ENCODE results near the gene MISP.
"Not testable (repeated sequence)": the region's sequence is repeated elsewhere in the genome, so short reads cannot be mapped to it uniquely, and the experiment has no call there.

MISP gene

GRCh38 chr19:750640-751423 is at the start of gene MISP:
MISP (plus strand) TSS chr19:751112; CDS start chr19:756947, 5,835 bp downstream.
- DNase-seq, result no peak

GRCh38 chr19:702847-703246 is 48.1 kb upstream of the MISP start:
- not testable (repeated sequence) for DNase-seq

DNA sequence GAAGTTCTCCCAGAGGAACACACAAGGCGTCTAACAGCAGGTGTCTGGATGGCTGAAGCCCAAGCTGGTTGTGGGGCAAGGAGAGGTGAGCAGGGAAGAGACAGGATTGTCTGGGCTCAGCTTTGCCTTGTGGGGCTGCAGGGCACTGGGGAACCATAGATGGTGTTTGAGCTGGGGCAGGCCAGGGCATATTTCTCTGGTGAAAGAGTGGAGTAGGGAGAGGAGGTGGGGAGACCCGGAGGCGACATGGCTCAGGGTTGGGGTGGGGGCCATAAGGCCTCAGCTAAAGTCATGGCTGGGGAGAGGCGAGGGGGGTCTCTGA is 47.6 kb upstream of the MISP start:
- no peak for DNase-seq

DNA sequence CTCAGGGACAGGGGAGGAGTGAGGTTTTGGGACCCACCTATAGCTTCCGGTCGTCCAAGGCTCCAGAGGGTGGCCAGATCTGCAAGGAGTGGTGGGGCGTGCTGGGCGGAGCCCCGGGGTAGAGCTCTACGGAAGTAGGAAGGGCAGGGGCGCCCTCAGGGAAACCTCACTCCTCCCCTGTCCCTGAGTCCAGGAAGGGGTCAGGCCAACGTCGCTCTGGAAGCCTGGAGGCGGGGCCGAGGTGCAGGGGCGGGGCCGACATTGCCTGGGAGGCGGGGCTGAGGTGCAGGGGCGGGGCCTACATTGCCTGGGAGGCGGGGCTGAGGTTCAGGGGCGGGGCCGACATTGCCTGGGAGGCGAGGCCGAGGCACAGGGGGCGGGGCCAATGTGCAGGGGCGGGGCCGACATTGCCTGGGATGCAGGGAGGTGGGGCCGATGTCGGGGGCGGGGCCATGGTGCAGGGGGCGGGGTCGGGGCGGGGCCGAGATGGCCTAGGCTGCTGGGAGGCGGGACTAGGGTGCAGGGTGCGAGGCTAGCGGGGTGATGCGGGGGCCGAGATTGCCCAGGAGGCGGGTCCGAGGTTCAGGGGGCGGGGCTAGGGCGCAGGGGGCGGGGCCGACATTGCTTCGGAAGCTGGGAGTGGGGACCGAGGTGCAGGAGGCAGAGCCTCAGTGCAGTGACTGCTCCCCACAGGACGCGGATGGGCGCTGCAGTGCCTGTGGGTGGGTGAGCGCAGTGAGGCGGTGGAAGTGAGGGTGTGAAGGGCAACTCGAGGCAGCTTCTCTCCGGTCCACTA is 47.1 kb upstream of the MISP start:
- DNase-seq, result peak; percentile 77

DNA sequence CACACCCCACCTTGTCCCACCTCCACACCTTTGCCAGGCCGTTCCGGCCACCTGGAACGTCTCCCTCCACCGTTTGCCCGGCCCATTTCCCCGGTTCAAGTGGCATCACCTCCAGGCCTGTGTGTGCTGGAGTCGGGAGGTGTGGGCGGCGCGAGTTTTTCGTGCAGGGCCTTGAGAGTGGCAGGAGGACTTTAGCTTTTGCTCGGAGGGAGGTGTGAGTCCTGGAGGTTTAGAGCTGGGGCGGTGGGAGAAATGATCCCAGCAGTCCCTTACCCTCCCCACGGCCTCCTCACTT is 46.5 kb upstream of the MISP start:
- DNase-seq, result no peak

- no peak for DNase-seq
Measured at GRCh38 chr19:708154-709143, 42.5 kb upstream of the MISP start, which contains the start of gene PALM. PALM (plus strand) TSS chr19:708935; CDS start chr19:709147, 212 bp downstream.

DNA sequence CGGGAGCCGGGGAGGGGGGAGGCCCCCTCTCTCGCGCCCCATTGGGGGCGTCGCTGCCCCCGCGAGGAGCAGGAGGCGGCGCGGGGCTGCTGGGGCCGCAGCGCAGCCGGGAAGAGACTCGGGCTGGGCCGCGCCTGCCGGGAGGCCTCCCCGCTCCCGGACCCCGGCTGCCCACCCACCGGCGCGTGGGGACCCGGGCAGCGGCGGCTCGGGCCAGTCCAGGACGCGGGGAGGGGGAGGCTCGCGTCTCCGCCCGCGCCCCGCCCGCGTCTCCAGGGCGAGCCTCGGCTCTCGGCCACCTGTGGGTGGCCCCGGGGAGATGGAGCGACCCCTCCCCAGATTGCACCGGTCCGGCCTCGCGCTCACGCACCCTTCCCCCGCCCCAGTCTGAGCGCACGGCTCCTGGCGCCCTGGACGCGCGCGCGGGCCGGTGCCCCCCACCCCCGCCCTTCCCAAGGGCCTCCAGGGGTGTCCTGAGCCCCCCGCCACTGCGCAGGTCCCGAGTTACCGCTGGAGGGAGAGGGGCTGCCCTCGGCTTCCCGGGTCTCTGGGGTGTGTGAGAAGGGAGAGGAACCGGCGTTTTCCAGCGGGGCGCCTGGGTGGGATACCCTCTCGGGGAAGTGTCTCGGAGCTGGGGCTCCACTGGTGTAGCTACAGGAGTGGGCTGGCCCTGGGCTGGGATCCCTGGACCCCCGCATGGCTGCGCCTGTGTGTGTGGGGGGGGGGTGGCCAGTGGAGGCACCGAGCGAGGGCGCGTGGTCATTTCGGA is 41.5 kb upstream of the MISP start:
- DNase-seq, result no peak

DNA sequence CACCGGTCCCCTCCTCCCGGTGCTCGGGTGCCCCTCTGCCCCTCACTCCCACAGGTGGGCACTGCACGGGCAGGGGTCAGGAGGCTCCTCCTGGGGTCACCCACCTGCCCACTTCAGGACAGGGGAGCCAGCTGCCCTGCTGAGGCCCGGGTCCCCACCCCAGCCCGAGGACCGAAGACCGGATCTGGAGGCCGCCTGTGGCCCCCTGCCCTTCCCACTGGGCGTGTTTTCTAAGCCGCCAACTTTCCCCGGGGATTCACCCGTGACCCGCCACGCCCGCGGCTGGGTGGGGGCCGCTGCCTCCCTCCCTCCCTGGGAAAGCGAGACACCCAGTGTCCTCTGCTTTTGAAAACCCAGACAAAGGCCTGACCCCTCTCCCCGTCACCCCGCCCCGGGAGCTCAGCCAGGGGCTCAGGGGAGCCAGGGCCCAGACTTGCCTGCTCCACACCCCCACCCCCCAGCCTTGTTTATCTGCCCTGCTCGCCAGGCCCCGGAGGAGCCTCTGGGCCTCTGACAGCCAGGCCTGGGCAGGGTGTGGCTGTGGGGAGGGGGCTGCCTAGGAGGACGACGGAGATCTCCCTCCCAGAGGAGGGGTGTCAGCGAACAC is 40.8 kb upstream of the MISP start:
- no peak for DNase-seq

- DNase-seq, result no peak
Measured at GRCh38 chr19:710767-711166, 40.1 kb upstream of the MISP start.

GRCh38 chr19:711254-711653 is 39.7 kb upstream of the MISP start:
- DNase-seq, result no peak

- no peak for DNase-seq
Measured at GRCh38 chr19:715347-715746, 35.6 kb upstream of the MISP start.

DNA sequence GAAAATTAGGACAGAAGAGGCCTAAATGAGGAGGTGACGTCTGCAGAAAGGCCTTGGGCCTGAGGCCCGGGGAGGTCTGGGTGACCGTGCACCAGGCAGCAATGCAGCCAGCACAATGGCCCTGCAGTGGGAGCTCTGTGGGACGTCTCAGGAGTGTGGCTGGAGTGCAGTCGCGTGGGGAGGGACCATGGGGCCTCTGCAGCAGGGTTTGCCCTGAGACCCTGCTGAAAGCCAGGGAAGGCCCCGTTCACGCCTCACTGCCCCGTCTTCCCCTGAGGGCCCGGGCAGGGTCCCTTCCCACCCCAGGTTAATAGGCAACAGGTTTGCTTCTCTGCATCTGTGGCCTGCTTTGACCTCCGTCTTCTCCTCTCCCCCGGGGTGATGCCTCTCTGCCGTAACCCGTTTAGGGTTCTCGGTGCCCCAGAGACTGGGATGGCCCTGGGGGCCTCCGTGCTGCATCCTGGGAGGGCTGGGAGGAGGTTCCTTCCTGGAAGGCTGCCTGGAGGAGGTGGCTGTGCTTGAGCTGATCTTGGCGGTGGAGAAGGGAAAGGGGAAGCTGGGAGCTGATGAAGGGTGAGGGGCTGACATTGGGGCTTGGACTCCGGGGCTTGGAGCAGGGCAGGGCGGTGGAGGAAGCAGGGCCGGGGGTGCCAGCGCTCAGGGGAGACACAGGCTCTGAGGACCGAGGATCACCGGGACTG is 32.5 kb upstream of the MISP start:
- no peak for DNase-seq

GRCh38 chr19:718991-719512 is 31.9 kb upstream of the MISP start:
- DNase-seq, result no peak

GRCh38 chr19:719636-720344 is 31.1 kb upstream of the MISP start:
- no peak for DNase-seq

GRCh38 chr19:720345-721160 is 30.4 kb upstream of the MISP start:
- DNase-seq, result no peak

- no peak for DNase-seq
Measured at GRCh38 chr19:722553-723101, 28.3 kb upstream of the MISP start.

DNA sequence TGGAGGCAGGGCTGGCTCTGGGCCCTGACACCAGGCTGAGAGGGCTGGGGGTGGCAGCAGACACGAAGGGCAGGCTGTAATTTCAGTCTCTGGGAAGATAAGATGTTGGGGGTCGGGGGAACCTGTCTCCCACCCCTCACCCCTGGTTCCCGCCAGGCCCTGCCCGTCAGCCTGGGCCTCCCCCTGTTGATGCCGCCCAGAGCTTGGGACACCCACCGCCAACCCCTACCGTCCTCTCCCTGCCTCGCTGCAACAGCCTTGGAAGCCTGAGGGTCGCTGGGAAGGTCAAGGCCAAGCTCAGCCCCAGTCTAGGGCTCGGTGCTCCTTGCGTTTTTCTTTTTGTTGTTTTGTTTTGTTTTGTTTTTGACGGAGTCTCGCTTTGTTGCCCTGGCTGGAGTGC is 27.7 kb upstream of the MISP start:
- DNase-seq, result no peak

- DNase-seq, result no peak
Measured at GRCh38 chr19:723714-724113, 27.2 kb upstream of the MISP start.

DNA sequence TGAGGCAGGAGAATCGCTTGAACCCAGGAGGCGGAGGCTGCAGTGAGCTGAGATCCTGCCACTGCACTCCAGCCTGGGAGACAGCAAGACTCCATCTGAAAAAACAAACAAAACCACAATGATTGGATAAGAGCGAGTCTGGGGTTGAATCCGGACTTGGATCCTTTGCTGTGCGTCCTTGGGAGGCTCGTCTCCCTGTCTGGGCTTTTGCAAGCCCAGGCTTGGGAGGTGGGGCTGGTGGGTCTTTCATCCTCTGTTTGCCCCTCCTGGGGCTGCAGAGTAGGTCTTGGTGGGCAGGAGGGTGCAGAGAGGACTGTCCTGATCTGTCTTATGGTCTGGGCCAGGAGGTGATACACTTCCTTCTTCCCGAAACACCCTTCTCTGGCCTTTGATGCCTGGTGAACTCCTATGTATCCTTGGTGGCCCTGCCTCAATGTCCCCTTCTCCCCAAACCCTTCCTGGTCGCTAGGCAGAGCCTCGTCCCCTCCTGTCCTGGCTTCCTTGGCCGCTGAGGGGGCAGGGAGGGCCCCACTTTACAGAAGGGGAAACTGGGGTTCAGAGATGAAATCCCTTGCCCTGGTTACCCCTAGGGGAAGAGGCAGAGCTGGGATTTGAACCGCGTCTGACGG is 25.3 kb upstream of the MISP start:
- DNase-seq, result no peak
